Ascending aorta (tissue), 2 donors: ENCODE results near the gene DHCR7. TPM values are rescaled to one million over a fixed set of nuclear protein-coding genes. Genes with fewer than 3 reads are reported as not detected.

Source experiments
- DNase-seq, 2 donors: peaks; one replicate each; pipeline ENCODE4 v3.0.0-alpha.2; 2019; ENCODE audit warnings: low spot score in 2 of 2
- H3K27ac ChIP-seq, 2 donors: fragments of 200-600 bp; sonication (generic); one replicate each; pipeline ENCODE4 v1.5.1; 2016 to 2017; ENCODE audit warnings: mild to moderate bottlenecking in 1 of 2
- H3K27me3 ChIP-seq: fragments of 200-600 bp; sonication (generic); one replicate; pipeline ENCODE4 v1.5.1; 2017
- H3K36me3 ChIP-seq, 2 donors: fragments of 200-600 bp; sonication (generic); one replicate each; pipeline ENCODE4 v1.5.1; 2016
- H3K4me1 ChIP-seq, 2 donors: fragments of 200-600 bp; sonication (generic); one replicate each; pipeline ENCODE4 v1.5.1; 2016 to 2017; ENCODE audit warnings: mild to moderate bottlenecking in 1 of 2
- H3K4me3 ChIP-seq, 2 donors: fragments of 200-600 bp; sonication (generic); one replicate each; pipeline ENCODE4 v1.5.1; 2016 to 2017; ENCODE audit warnings: mild to moderate bottlenecking in 1 of 2
- H3K9me3 ChIP-seq, 2 donors: fragments of 200-600 bp; sonication (generic); one replicate each; pipeline ENCODE4 v1.5.1; 2016
- intact Hi-C: fragments of 100-400 bp; cut with DNase I; formaldehyde crosslinking; loops from one replicate; pipeline ENCODE4 v1.15.1; 2023
- total RNA-seq: library from RNA; depleted of rRNA; stranded (reverse); fragments of >200 nt; gene quantifications from one replicate; pipeline ENCODE4 v1.1.0, GENCODE V29; 2016
- TF ChIP-seq, protein P1 (sequence below), 3 experiments: fragments of 200-600 bp in 2 of 3; fragments of 450-650 bp in 1 of 3; sonication (generic) in 2 of 3; IDR thresholded peaks; one replicate each; pipeline ENCODE4 v1.5.1; 2016 to 2019; ENCODE audit warnings: antibody characterized with exemption in 3 of 3, mild to moderate bottlenecking in 1 of 3, moderate library complexity in 1 of 3

Gene DHCR7
- total RNA-seq, 1 donor from 2014 or later: 66.2 TPM

DNA sequence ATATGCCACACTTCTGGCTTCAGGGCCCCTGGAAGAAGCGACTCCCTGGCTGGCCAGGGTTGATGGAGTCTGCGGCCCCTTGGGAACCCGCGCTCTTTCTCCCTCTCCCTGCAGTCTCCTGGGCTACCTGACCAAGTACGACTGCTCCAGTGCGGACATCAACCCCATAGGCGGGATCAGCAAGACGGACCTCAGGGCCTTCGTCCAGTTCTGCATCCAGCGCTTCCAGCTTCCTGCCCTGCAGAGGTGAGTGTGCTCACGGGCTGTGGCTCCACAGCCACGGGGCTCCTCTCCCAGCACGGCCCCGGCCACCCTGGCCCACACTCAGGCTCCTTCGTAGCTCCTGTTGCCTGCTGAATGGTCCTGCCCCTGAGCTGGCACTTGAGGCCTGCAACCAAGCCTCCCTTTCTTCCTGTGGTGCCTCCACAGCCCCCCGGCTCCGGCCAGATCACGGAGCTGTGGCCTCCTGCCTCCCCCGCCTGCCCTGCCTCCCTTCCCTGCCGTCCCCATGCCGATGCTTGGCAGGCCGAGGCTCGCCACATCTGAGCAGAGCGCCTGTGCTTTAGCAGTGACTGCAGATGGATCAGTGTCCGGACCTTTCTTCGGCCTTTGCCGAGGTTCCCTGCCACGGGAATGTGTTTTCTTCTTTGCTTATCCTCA lies 42.7 kb upstream of the DHCR7 start:
- intact Hi-C loops: no loop called here
- no peak overlapping the region for H3K4me3 ChIP-seq
- H3K4me1 ChIP-seq: no peaks in the 10 kb centered on the region
- H3K27me3 ChIP-seq: no peaks in the 10 kb centered on the region
- H3K27ac ChIP-seq: no peak overlapping the region
- peaks cover 73 to 74% of the 10 kb centered on the region in 2 donors for H3K36me3 ChIP-seq
- TF ChIP-seq, protein P1, sequence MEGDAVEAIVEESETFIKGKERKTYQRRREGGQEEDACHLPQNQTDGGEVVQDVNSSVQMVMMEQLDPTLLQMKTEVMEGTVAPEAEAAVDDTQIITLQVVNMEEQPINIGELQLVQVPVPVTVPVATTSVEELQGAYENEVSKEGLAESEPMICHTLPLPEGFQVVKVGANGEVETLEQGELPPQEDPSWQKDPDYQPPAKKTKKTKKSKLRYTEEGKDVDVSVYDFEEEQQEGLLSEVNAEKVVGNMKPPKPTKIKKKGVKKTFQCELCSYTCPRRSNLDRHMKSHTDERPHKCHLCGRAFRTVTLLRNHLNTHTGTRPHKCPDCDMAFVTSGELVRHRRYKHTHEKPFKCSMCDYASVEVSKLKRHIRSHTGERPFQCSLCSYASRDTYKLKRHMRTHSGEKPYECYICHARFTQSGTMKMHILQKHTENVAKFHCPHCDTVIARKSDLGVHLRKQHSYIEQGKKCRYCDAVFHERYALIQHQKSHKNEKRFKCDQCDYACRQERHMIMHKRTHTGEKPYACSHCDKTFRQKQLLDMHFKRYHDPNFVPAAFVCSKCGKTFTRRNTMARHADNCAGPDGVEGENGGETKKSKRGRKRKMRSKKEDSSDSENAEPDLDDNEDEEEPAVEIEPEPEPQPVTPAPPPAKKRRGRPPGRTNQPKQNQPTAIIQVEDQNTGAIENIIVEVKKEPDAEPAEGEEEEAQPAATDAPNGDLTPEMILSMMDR (IDR thresholded peaks at IDR 0.05): no peak
- peak in 1 of 2 donors; percentile 57 for DNase-seq
- no peaks in the 10 kb centered on the region for H3K9me3 ChIP-seq

DNA sequence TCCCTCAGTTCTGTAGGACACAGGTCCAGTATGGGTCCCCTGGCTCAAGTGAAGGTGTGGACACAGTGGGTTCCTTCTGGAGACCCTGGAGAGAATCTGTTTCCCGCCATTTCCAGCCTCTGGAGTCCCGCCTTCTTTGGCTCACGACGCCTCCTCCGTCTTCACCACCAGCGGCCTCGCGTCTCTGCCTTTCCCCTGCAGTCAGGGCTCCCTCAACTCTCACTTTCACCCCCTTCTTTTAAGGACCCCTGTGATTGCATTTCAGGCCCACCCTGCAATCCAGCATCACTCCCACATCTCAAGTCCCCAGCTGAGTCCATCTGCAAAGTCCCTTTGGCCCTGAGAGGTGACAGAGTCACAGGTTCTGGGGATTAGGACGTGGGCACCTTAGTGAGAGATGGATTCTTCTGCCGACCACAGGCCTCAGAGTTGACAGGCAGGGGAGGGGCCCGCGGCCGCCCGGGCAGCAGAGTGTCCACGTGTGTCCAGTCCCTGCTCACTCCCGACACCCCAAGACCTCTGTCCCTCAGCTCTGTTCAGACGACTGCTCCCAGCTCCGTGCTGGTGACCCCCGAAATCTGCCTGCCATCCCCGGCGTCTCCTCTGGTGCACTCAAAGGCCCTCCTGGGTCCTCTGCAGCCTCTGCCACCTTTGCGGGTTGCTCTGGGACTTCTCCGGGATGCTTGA lies 42.0 kb upstream of the DHCR7 start:
- Histone ChIP-seq H3K27ac (no peak overlapping the region), H3K9me3 (no peaks in the 10 kb centered on the region), H3K36me3 (peaks cover 71 to 74% of the 10 kb centered on the region in 2 donors), H3K4me3 (no peak overlapping the region), H3K27me3 (no peaks in the 10 kb centered on the region), H3K4me1 (no peaks in the 10 kb centered on the region)
- TF ChIP-seq, protein P1 (IDR thresholded peaks at IDR 0.05): no peak
- intact Hi-C loops: no loop called here
- DNase-seq: peak in 1 of 2 donors; percentile 48

- H3K27me3 ChIP-seq: no peaks in the 10 kb centered on the region
- no peak overlapping the region for H3K27ac ChIP-seq
- no peak overlapping the region for H3K4me3 ChIP-seq
- TF ChIP-seq, protein P1 (IDR thresholded peaks at IDR 0.05): no peak
- DNase-seq: peak in 1 of 2 donors; percentile 39
- peaks cover 71 to 74% of the 10 kb centered on the region in 2 donors for H3K36me3 ChIP-seq
- no peaks in the 10 kb centered on the region for H3K4me1 ChIP-seq
- H3K9me3 ChIP-seq: no peaks in the 10 kb centered on the region
- intact Hi-C loops: no loop called here
Observed at GRCh38 chr11:71489311-71490043, 41.3 kb upstream of the DHCR7 start.

DNA sequence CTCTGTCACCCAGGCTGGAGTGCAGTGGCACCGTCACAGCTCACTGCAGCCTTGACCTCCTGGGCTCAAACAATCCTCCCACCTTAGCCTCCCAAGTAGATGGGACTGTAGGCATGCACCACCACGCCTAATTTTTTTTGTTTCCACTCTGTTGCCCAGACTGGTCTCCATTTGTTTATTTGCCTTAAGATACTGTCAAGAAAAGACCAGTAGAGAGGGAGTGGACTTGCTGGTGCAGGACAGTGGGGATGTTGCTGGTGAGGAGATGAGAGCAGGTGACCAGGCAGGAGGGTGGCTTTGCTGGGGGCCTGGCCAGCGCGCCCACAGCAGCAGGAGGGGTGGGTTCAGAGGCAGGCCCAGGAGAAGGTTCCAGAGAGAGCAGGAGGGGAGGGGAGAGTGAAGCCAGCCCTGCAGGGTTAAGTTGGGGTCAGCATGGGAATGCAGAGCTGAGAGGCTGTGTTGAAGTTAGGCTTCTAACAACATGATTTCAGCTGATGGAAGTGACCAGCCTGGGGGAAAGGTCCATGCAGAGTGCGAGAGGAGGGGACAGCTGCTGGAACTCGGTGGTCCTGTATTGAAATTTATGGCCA lies 40.6 kb upstream of the DHCR7 start:
- H3K9me3 ChIP-seq: no peaks in the 10 kb centered on the region
- no peaks in the 10 kb centered on the region for H3K4me1 ChIP-seq
- peaks cover 71 to 74% of the 10 kb centered on the region in 2 donors for H3K36me3 ChIP-seq
- no peaks in the 10 kb centered on the region for H3K27me3 ChIP-seq
- TF ChIP-seq, protein P1 (IDR thresholded peaks at IDR 0.05): no peak
- intact Hi-C loops: no loop called here
- DNase-seq: peak in 1 of 2 donors; percentile 13
- no peak overlapping the region for H3K27ac ChIP-seq
- H3K4me3 ChIP-seq: no peak overlapping the region

DNA sequence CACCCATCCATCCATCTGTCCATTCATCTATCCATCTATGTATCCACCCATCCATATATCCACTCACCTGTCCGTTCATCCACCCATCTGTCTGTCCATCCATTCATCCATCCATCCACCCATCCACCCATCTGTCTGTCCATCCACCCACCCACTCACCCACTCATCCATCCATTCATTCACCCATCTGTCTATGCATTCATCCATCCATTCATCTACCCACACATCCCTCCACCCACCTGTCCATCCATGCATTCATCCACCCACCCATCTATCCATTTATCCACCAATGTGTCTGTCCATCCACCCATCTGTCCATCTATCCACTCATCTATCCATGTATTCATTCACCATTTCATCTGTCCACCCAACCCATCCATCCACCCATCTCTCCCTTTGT lies 38.1 kb upstream of the DHCR7 start:
- Histone ChIP-seq H3K4me3 (no peak overlapping the region), H3K9me3 (no peaks in the 10 kb centered on the region), H3K4me1 (no peaks in the 10 kb centered on the region), H3K36me3 (peaks cover 75 to 78% of the 10 kb centered on the region in 2 donors), H3K27ac (no peak overlapping the region), H3K27me3 (no peaks in the 10 kb centered on the region)
- DNase-seq: peak in 1 of 2 donors; percentile 34
- TF ChIP-seq, protein P1 (IDR thresholded peaks at IDR 0.05): no peak
- intact Hi-C loops: no loop called here
